Putamen (tissue), 1 donor: ENCODE results near the gene A2ML1.
"Not testable (repeated sequence)": the region's sequence is repeated elsewhere in the genome, so short reads cannot be mapped to it uniquely, and the experiment has no call there.

Source experiments
- DNase-seq: peaks from one replicate; pipeline ENCODE4 v3.0.0-alpha.2; 2016; ENCODE audit warnings: low spot score

Gene A2ML1

DNA sequence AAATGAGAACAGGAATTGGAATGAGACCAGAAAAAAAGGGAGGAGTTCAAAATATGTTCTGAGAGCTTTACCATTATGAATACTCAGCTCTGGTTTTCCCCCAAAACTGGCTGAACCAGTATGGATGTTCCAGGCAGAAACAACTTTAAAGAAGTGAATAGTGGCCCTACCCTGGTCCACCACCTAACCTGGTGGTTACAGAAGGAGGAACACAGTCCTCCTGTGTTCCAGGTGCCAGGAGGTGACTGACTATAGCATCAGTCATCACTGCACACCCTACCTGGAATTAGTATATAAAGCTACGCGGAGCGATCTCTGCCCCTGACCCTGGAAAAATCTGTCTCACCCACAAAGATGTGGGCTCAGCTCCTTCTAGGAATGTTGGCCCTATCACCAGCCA is at the start of gene A2ML1:
A2ML1 (plus strand) TSS at position 324 of the 400 bp plus-strand sequence; CDS start at position 355, 31 bp downstream.
- DNase-seq: no peak

- DNase-seq: no peak
These were observed 49.0 kb upstream of the A2ML1 start for GRCh38 chr12:8773461-8773860.

- DNase-seq: no peak
These were observed 43.1 kb upstream of the A2ML1 start for GRCh38 chr12:8779281-8779680.

- no peak for DNase-seq
These were observed 42.6 kb upstream of the A2ML1 start for GRCh38 chr12:8779862-8780261.

DNA sequence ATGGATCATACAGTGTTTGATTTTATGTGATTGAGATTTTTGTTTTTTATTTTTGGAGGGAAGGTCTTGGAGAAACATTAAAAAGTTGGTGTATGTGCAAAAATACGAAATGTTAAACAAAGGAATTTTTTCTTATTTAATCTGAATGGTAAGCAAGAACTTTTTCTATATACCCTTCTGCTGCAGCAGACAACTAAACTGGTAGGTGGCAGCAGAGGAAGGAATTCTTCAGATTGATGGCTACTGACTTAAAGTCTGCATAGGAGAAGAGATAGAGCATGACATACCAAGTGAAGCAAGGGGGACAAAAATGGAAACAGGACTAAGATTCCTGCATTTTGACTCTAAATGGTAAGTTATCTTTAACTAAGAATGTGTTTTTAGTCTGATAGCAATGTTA is 42.0 kb upstream of the A2ML1 start:
- DNase-seq: no peak

- no peak for DNase-seq
These were observed 40.9 kb upstream of the A2ML1 start for GRCh38 chr12:8781381-8782127.

DNA sequence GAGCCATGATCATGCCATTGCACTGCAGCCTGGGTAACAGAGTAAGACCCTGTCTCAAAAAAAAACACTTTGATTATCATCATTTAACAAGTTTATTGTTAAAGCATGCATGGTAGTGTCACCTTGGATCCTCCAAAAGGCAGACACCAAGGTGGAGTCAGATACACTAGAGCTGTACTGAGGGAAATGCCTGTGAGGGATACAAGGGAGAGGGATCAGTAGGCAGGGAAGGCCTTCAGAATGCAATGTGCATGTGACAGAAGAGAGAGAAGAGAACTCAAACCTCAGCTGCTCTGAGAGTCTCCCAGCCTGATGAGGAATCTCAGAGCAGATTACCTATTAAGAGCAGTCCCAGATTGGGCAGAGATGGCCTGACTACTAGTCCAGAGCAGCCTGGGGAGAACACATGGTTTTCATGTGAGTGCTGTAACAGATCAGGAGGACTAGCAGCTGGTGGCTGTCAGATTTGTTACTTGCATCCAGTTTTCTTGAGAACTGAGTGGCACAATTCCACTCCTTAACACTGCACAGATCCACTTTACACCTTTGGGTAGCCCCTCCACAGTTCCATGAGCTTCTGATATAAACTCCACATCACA is 38.0 kb upstream of the A2ML1 start:
- DNase-seq: no peak

GRCh38 chr12:8785499-8785898 is 36.9 kb upstream of the A2ML1 start:
- no peak for DNase-seq

GRCh38 chr12:8787206-8787605 is 35.2 kb upstream of the A2ML1 start:
- DNase-seq: not testable (repeated sequence)

- DNase-seq: not testable (repeated sequence)
These were observed 33.7 kb upstream of the A2ML1 start for GRCh38 chr12:8788706-8789105.

DNA sequence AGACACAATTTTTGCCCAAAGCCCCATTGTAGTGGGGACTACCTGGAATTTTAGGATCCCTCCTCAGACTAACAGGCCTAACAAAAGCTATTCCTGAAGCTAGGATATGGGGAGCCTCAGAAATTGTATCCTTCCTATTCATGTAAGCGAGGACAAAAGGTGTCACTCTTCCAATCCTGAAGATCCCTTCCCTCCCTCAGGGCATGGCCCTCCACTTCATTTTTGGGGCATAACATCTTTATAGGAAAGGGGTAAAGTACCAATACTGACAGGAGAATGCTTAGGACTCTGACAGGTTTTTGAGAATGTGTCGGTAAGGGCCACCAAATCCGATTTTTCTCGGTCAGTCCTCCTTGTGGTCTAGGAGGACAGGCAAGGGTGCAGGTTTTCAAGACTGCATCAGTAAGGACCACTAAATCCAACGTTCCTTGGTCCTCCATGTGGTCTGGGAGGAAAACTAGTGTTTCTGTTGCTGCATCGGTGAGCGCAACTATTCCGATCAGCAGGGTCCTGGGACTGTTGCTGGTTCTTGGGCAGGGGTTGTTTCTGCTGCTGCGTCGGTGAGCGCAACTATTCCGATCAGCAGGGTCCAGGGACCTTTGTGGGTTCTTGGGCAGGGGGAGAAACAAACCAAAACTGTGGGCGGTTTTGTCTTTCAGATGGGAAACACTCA is 32.9 kb upstream of the A2ML1 start:
- DNase-seq: not testable (repeated sequence)

DNA sequence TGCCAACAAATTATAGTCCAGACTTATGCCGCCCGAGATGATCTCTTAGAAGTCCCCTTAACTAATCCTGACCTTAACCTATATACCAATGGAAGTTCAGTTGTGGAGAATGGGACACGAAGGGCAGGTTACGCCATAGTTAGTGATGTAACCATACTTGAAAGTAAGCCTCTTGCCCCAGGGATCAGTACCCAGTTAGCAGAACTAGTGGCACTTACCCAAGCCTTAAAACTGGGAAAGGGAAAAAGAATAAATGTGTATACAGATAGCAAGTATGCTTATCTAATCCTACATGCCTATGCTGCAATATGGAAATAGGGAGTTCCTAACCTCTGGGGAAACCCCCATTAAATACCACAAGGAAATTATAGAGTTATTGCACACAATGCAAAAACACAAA is 29.2 kb upstream of the A2ML1 start:
- not testable (repeated sequence) for DNase-seq

GRCh38 chr12:8794611-8795010 is 27.8 kb upstream of the A2ML1 start:
- not testable (repeated sequence) for DNase-seq

DNA sequence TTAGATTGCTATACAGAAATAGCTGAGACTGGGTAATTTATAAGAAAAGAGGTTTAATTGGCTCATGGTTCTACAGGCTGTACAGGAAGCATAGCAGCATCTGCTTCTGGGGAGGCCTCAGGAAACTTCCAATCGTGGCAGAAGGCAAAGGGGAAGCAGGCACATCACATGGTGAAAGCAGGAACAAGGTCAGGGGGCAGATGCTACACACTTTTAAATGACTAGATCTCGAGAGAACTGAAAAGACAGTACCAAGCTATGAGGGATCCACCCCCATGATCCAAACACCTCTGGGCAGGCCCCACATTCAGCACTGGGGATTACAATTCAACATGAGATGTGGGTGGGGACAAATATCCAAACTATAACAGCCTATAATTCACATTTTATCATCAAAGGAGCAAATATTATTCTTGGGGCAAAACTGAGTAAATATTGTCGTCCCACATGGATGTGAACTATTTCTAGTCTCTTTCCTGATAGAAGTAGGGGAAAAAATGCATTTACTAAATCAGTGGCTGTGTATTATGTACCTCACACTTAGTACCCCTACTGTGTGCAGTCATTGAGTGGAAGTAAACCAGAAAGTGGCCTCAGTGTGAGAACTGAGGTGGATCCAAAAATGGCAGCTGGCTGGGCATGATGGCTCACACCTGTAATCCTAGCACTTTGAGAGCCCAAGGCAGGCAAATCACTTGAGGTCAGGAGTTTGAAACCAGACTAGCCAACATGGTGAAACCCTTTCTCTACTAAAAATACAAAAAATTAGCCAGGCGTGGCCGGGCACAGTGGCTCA is 25.4 kb upstream of the A2ML1 start:
- no peak for DNase-seq

GRCh38 chr12:8801213-8801612 is 21.2 kb upstream of the A2ML1 start:
- not testable (repeated sequence) for DNase-seq

GRCh38 chr12:8804833-8805232 is 17.6 kb upstream of the A2ML1 start:
- not testable (repeated sequence) for DNase-seq

- not testable (repeated sequence) for DNase-seq
These were observed 16.9 kb upstream of the A2ML1 start for GRCh38 chr12:8805487-8805886.

- not testable (repeated sequence) for DNase-seq
These were observed 15.3 kb upstream of the A2ML1 start for GRCh38 chr12:8807084-8807483.

DNA sequence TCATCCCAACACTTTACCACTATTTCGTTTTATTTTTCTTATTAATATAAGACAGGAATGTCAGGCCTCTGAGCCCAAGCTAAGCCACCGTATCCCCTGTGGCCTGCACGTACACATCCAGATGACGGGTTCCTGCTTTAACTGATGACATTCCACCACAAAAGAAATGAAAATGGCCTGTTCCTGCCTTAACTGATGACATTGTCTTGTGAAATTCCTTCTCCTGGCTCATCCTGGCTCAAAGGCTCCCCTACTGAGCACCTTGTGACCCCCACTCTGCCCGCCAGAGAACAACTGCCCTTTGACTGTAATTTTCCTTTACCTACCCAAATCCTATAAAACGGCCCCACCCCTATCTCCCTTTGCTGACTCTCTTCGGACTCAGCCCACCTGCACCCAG is 12.3 kb upstream of the A2ML1 start:
- DNase-seq: not testable (repeated sequence)

- no peak for DNase-seq
These were observed 8.7 kb upstream of the A2ML1 start for GRCh38 chr12:8813572-8814357.

DNA sequence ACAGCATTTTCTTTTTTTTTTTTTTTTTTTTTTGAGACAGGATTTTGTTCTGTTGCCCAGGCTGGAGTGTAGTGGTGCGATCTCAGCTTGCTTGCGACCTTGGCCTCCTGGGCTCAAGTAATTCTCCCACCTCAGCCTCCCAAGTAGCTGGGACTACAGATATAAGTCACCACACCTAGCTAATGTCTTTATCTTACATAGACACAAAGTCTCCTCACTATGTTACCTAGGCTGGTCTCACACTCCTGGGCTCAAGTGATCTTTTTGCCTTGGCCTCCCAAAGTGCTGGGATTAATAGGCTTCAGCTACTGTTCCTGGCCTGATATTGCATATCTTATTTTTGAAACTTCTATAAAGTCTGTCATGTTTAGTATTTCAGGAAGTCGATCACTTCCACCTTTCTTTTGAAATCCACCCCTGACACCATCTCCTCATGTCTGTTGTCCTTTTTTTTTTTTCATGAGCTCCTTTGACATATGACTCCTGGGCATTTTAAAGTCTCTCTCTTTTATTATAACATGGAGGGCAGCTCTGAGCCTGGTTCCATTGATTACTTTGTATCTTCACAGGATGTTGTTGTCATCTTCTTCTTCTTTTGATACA is 5.9 kb upstream of the A2ML1 start:
- no peak for DNase-seq
